SK-N-SH treated with all-trans-retinoic acid at 6 μM for 48 hours (cell line): Measurements from ENCODE around the gene SPINK5.

Experiments
- ARNTL ChIP-seq: fragments of 450-650 bp; formaldehyde crosslinking; IDR thresholded peaks from 2 replicates; pipeline ENCODE4 v1.5.0; 2020; ENCODE audit warnings: low read depth, mild to moderate bottlenecking, moderate library complexity, borderline replicate concordance
- GLIS3 ChIP-seq: fragments of 250-450 bp; sonication (Bioruptor Pico); IDR thresholded peaks from 2 replicates; pipeline ENCODE4 v1.5.0; 2020; ENCODE audit warnings: mild to moderate bottlenecking, moderate library complexity
- OSR1 ChIP-seq: fragments of 250-450 bp; sonication (Bioruptor Pico); IDR thresholded peaks from 2 replicates; pipeline ENCODE4 v1.8.0; 2022; ENCODE audit warnings: moderate library complexity, mild to moderate bottlenecking, inconsistent platforms
- PPARA ChIP-seq: fragments of 250-450 bp; sonication (Bioruptor Pico); IDR thresholded peaks from 2 replicates; pipeline ENCODE4 v1.5.0; 2020; ENCODE audit warnings: mild to moderate bottlenecking, borderline replicate concordance
- SNAI2 ChIP-seq: fragments of 250-450 bp; sonication (Bioruptor Pico); IDR thresholded peaks from 2 replicates; pipeline ENCODE4 v1.5.0; 2020; ENCODE audit warnings: mild to moderate bottlenecking, moderate library complexity
- TCF4 ChIP-seq: fragments of 250-450 bp; sonication (Bioruptor Pico); IDR thresholded peaks from 2 replicates; pipeline ENCODE4 v1.8.0; 2021; ENCODE audit warnings: mild to moderate bottlenecking, moderate library complexity, borderline replicate concordance
- ZFP30 ChIP-seq: fragments of 450-650 bp; formaldehyde crosslinking; IDR thresholded peaks from 2 replicates; pipeline ENCODE4 v1.5.0; 2022; ENCODE audit warnings: mild to moderate bottlenecking, moderate library complexity
- TF ChIP-seq, protein P1 (sequence below): fragments of 250-450 bp; sonication (Bioruptor Pico); IDR thresholded peaks from 2 replicates; pipeline ENCODE4 v1.5.1; 2021; ENCODE audit warnings: mild to moderate bottlenecking, moderate library complexity

DNA sequence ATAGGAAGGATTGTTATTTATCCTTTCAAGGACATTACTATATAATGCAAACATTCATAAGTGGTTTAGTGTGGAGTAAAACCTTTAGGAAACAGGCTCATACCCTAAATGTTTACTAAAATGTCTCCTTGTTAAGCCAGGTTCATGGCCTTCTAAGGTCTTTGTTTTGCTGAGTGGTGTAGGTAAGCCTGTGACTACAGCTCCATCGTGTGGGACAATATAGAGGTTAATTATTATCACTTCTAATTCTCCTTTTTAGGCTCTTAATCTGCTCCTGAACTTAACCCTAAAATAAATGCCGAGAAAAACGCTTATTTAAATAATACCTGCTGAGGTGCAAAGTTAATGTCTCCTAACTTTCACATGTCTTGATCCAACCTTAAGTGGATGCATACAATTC is 43.8 kb downstream of the SPINK5 start:
- TF ChIP-seq TCF4 (CRISPR knock-in tag) = no peak
- no peak for TF ChIP-seq GLIS3 (CRISPR knock-in tag)
- TF ChIP-seq OSR1 = no peak
- TF ChIP-seq SNAI2 (CRISPR knock-in tag) = no peak
- TF ChIP-seq ZFP30 = no peak
- no peak for TF ChIP-seq PPARA (CRISPR knock-in tag)
- TF ChIP-seq, protein P1, sequence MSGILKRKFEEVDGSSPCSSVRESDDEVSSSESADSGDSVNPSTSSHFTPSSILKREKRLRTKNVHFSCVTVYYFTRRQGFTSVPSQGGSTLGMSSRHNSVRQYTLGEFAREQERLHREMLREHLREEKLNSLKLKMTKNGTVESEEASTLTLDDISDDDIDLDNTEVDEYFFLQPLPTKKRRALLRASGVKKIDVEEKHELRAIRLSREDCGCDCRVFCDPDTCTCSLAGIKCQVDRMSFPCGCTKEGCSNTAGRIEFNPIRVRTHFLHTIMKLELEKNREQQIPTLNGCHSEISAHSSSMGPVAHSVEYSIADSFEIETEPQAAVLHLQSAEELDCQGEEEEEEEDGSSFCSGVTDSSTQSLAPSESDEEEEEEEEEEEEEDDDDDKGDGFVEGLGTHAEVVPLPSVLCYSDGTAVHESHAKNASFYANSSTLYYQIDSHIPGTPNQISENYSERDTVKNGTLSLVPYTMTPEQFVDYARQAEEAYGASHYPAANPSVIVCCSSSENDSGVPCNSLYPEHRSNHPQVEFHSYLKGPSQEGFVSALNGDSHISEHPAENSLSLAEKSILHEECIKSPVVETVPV (CRISPR knock-in tag) = no peak
- TF ChIP-seq ARNTL (CRISPR knock-in tag) = no peak
